Measurements from ENCODE around the gene ENO2.

ENO2 gene

GRCh38 chr12:6963791-6964413 lies 49.5 kb downstream of the ENO2 start:
- DNase-seq = no peak

DNA sequence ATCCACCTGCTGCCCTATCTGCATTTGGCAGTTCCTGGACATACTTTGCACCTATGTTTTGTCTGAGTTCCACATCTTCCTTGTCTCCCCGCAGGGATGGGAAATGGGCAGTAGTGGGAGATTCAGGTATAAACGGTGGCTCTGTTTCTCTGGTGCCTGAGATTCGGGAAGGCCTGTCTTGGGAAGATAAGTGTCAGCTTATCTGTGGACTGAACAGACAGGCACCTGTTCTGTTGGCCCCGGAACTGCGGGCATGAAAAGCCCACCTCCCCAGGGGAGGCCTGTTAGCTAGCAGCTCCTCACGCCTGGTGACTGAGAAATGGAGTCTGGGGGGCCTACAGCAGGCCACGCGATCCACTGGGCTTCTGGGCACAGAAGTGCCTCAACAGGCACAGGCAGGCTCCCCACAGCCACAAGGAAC lies 50.2 kb downstream of the ENO2 start:
- no peak for DNase-seq

GRCh38 chr12:6965026-6965661 lies 50.8 kb downstream of the ENO2 start:
- DNase-seq = peak; percentile 43

GRCh38 chr12:6965714-6966113 lies 51.3 kb downstream of the ENO2 start:
- DNase-seq = no peak

DNA sequence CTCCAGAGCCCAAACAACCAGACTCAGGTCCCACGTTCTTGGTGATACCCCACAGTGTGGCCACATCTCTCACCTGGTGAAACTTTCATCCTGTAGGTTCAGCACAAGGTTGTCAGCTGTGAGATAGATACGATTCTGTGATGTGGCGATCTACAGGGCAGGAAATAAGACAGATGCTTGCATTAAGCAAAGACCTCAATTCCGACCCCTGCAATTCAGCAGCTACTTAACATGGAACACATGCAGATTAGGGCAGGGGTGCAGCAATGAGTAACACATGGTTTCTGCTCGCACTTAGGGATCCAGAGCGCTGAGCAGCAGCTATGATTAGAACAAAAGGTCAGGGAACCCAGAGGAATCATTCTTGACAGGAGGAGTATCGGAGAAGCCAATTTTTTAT lies 52.0 kb downstream of the ENO2 start:
- DNase-seq = no peak

DNA sequence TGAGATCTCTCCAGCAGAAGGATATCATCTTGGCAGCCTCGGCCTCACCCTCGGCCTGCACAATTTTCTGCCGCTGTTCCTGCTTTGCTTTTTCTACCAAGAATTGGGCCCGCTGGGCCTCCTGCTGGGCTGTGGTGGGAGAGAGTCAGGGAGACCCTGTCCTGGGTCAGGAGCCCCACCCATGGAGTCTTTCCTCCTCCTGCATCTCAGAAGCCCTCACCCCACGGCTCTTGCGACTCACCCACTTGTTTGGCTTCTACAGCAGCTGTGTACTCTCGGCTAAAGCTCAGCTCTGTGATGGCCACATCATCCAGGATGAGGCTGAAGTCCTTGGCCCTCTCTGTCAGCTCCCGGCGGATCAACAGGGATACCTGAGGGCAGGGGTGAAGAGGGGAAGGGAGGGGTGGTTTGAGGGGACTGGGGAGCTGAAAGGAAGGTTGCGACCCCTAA lies 53.3 kb downstream of the ENO2 start:
- DNase-seq = no peak

GRCh38 chr12:6968426-6968825 lies 54.0 kb downstream of the ENO2 start:
- no peak for DNase-seq

GRCh38 chr12:6970096-6970527 lies 55.7 kb downstream of the ENO2 start:
- DNase-seq = no peak

Measured in NCI-H446 treated with DMSO at 0.1 percent for 48 hours (cell line).